HepG2 (cell line): ENCODE measurements around the gene PIP5KL1. TPM values are rescaled to one million over a fixed set of nuclear protein-coding genes. Genes with fewer than 3 reads are reported as not detected.
A peak's percentile ranks its signal among the peaks of the same experiment; 100 is the strongest.

Experiments used
- ATF7-NPFF ChIP-seq: sonication (generic); formaldehyde crosslinking; IDR thresholded peaks from 2 replicates; pipeline ENCODE4 v1.8.1; 2023; ENCODE audit warnings: mild to moderate bottlenecking, low read depth, missing genetic modification reagents, moderate library complexity
- CREB1 ChIP-seq, 2 experiments: fragments of 450-650 bp in 1 of 2; IDR thresholded peaks; 2 replicates each; pipeline ENCODE4 v1.6.1; 2016 to 2017; ENCODE audit warnings: control low read depth in 1 of 2, mild to moderate bottlenecking in 1 of 2, missing compliant biosample characterization in 1 of 2, missing genetic modification characterization in 1 of 2
- EEA1 ChIP-seq: sonication (generic); formaldehyde crosslinking; IDR thresholded peaks from 2 replicates; pipeline ENCODE4 v1.5.1; 2020; ENCODE audit warnings: mild to moderate bottlenecking, missing genetic modification reagents, borderline replicate concordance
- KLF16 ChIP-seq, 2 experiments: sonication (generic) in 1 of 2; formaldehyde crosslinking in 1 of 2; IDR thresholded peaks; 2 replicates each; pipeline versions ENCODE4 v1.6.1 to v1.8.0; 2016 to 2023; ENCODE audit warnings: missing genetic modification reagents in 2 of 2, missing compliant biosample characterization in 1 of 2
- POLR2AphosphoS5 ChIP-seq: IDR thresholded peaks from 2 replicates; pipeline ENCODE4 v1.6.1; 2012; ENCODE audit warnings: low read depth, low read length
- RBFOX2 ChIP-seq: fragments of 200-400 bp; formaldehyde crosslinking; IDR thresholded peaks from 2 replicates; pipeline ENCODE4 v1.6.1; 2017; ENCODE audit warnings: low read depth, mild to moderate bottlenecking, low read length
- RCOR2 ChIP-seq: IDR thresholded peaks from 2 replicates; pipeline ENCODE4 v1.6.1; 2016; ENCODE audit warnings: missing biosample characterization, missing genetic modification reagents
- SMC3 ChIP-seq: IDR thresholded peaks from 2 replicates; pipeline ENCODE4 v1.6.1; 2011; ENCODE audit warnings: low read length, improper control_type of control experiment
- SRSF4 ChIP-seq: fragments of 200-400 bp; formaldehyde crosslinking; IDR thresholded peaks from one replicate; pipeline ENCODE4 v1.6.1; 2018; ENCODE audit warnings: mild to moderate bottlenecking, low read depth, low read length, moderate library complexity; ENCODE audit not compliant: poor library complexity, severe bottlenecking
- TOE1 ChIP-seq: sonication (generic); formaldehyde crosslinking; IDR thresholded peaks from 2 replicates; pipeline ENCODE4 v1.4.0; 2020; ENCODE audit warnings: mild to moderate bottlenecking, missing genetic modification reagents
- TSC22D2 ChIP-seq: sonication (generic); formaldehyde crosslinking; IDR thresholded peaks from 2 replicates; pipeline ENCODE4 v1.5.1; 2020; ENCODE audit warnings: missing genetic modification reagents, mild to moderate bottlenecking, borderline replicate concordance
- XBP1 ChIP-seq: sonication (generic); formaldehyde crosslinking; IDR thresholded peaks from 2 replicates; pipeline ENCODE4 v1.5.0; 2020; ENCODE audit warnings: missing genetic modification reagents
- ZFP36L2 ChIP-seq: sonication (generic); formaldehyde crosslinking; IDR thresholded peaks from 2 replicates; pipeline ENCODE4 v1.4.0; 2020; ENCODE audit warnings: missing genetic modification reagents
- ZMYM2 ChIP-seq: sonication (generic); formaldehyde crosslinking; IDR thresholded peaks from 2 replicates; pipeline ENCODE4 v1.8.0; 2022; ENCODE audit warnings: mild to moderate bottlenecking, missing genetic modification reagents
- ZNF44 ChIP-seq: sonication (generic); formaldehyde crosslinking; IDR thresholded peaks from 2 replicates; pipeline ENCODE4 v1.5.1; 2020; ENCODE audit warnings: mild to moderate bottlenecking, missing genetic modification reagents
- ZNF777 ChIP-seq: sonication (generic); formaldehyde crosslinking; IDR thresholded peaks from 2 replicates; pipeline ENCODE4 v1.4.0; 2020; ENCODE audit warnings: missing genetic modification reagents
- ZNF788 ChIP-seq: sonication (generic); formaldehyde crosslinking; IDR thresholded peaks from 2 replicates; pipeline ENCODE4 v1.5.0; 2020; ENCODE audit warnings: mild to moderate bottlenecking, missing genetic modification reagents, borderline replicate concordance
- ZNF891 ChIP-seq: sonication (generic); formaldehyde crosslinking; IDR thresholded peaks from 2 replicates; pipeline ENCODE4 v1.5.0; 2020; ENCODE audit warnings: mild to moderate bottlenecking, missing genetic modification reagents
- polyA plus RNA-seq, 8 experiments: library from polyadenylated mRNA; depleted of rRNA in 3 of 8; stranded (reverse) in 7 of 8; unstranded in 1 of 8; fragments of >200 nt; fragmentation: Illumina TruSeq in 4 of 8; extraction: Trizol in 4 of 8; gene quantifications; 2 replicates each; pipeline versions ENCODE4 v1.2.1 to v1.2.3, GENCODE V29; 2011 to 2016; ENCODE audit warnings: low read depth in 4 of 8, missing spikeins in 1 of 8, mixed read lengths in 1 of 8; ENCODE audit not compliant: insufficient read depth in 1 of 8
- total RNA-seq, 5 experiments: library from RNA; depleted of rRNA; stranded (reverse); fragments of >200 nt; fragmentation: Illumina TruSeq; extraction: Trizol; gene quantifications; 2 replicates each; pipeline ENCODE4 v1.2.3, GENCODE V29; 2016; ENCODE audit warnings: low read depth in 1 of 5
- TF ChIP-seq, protein P1 (sequence below): IDR thresholded peaks from 2 replicates; pipeline ENCODE4 v1.6.1; 2016; ENCODE audit warnings: low read depth, borderline replicate concordance
- TF ChIP-seq, protein P2 (sequence below): fragments of 450-650 bp; IDR thresholded peaks from 2 replicates; pipeline ENCODE4 v1.6.1; 2017
- TF ChIP-seq, protein P3 (sequence below), 2 experiments: sonication (generic) in 1 of 2; formaldehyde crosslinking in 1 of 2; IDR thresholded peaks; 2 replicates each; pipeline versions ENCODE4 v1.4.0 to v1.6.1; 2018 to 2020; ENCODE audit warnings: missing genetic modification reagents in 2 of 2, borderline replicate concordance in 1 of 2, low read depth in 1 of 2, mild to moderate bottlenecking in 1 of 2, missing biosample characterization in 1 of 2
- TF ChIP-seq, protein P4 (sequence below): sonication (generic); formaldehyde crosslinking; IDR thresholded peaks from 2 replicates; pipeline ENCODE4 v1.4.0; 2020; ENCODE audit warnings: missing genetic modification reagents

PIP5KL1 gene
- total and polyA plus RNA-seq, 2 of the 13 experiments (the other 11 are each of a cell fraction or from before 2014, with no cell fraction given), result 0.20 to 0.49 TPM

DNA sequence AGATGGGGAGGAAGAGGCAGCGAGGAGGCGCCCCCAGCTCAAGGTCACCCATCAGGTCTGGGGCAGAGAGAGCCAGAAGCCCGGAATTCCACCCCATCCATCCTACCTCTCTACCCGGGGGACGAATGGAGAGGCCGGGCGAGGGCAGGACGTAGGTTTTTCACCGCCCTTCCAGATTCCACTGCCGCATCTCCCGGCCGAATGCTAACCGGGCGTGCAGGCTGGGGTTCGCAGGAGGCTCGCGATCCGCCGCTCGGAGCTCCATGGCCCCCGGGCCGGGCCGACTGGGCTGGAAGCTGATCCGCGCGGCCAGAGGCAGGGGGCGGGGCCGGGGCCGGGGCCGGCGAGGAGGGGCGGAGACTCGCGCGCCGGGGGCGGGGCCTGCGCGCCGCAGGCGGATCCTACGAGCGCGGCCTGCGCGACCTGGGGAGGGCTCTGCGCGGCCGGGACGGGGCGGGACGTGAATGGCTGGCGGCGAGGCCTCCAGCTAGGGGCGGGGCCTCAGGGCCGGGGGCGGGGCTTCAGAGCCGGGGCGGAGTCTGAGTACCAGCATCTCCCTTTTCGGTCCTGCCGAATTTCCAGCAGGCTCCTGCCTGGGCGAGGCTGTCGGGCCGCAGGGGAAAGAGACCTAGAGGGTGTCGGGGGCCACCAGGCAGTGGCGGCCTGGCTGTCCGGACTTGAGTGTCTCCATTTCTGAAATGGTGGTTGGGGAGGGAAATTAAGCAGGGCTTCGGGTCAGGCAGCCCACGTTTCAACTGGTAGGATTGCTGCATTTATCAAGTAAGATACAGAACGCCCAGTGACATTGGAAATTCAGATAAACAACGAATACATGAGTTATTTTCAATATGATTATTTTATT is 13.6 kb downstream of the PIP5KL1 start, which contains the start of gene ST6GALNAC4 (continued):
- TF ChIP-seq, protein P1, sequence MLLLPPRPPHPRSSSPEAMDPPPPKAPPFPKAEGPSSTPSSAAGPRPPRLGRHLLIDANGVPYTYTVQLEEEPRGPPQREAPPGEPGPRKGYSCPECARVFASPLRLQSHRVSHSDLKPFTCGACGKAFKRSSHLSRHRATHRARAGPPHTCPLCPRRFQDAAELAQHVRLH (CRISPR knock-in tag), result no peak
- TF ChIP-seq RCOR2 (CRISPR knock-in tag), result no peak
- peak; percentile 59 for TF ChIP-seq RBFOX2
- TF ChIP-seq ATF7-NPFF (CRISPR knock-in tag), result no peak; the same call in 1 of the 2 replicates
- TF ChIP-seq, protein P2, sequence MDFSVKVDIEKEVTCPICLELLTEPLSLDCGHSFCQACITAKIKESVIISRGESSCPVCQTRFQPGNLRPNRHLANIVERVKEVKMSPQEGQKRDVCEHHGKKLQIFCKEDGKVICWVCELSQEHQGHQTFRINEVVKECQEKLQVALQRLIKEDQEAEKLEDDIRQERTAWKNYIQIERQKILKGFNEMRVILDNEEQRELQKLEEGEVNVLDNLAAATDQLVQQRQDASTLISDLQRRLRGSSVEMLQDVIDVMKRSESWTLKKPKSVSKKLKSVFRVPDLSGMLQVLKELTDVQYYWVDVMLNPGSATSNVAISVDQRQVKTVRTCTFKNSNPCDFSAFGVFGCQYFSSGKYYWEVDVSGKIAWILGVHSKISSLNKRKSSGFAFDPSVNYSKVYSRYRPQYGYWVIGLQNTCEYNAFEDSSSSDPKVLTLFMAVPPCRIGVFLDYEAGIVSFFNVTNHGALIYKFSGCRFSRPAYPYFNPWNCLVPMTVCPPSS, result no peak
- no peak for TF ChIP-seq TOE1 (CRISPR knock-in tag)
- peak; percentile 63; the same call in 1 of the 2 replicates for TF ChIP-seq ZNF891
- TF ChIP-seq EEA1 (CRISPR knock-in tag), result no peak
- no peak for TF ChIP-seq ZNF44 (CRISPR knock-in tag)
- TF ChIP-seq, protein P3, sequence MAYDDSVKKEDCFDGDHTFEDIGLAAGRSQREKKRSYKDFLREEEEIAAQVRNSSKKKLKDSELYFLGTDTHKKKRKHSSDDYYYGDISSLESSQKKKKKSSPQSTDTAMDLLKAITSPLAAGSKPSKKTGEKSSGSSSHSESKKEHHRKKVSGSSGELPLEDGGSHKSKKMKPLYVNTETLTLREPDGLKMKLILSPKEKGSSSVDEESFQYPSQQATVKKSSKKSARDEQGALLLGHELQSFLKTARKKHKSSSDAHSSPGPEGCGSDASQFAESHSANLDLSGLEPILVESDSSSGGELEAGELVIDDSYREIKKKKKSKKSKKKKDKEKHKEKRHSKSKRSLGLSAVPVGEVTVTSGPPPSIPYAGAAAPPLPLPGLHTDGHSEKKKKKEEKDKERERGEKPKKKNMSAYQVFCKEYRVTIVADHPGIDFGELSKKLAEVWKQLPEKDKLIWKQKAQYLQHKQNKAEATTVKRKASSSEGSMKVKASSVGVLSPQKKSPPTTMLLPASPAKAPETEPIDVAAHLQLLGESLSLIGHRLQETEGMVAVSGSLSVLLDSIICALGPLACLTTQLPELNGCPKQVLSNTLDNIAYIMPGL (CRISPR knock-in tag; IDR thresholded peaks at IDR 0.05; ENCODE audit: borderline replicate concordance in 1 of 2, low read depth in 1 of 2), result 0 out of 4 replicates have a peak, but pooled peaks of 1 of the 2 experiments have one; percentile 36
- TF ChIP-seq POLR2AphosphoS5, result 0 out of 2 replicates have a peak, but pooled peaks have one; percentile 36
- TF ChIP-seq KLF16 (CRISPR knock-in tag; IDR thresholded peaks at IDR 0.05), result peak in 1 of 2 experiments; percentile 65; a peak in 1 of 4 replicates
- no peak for TF ChIP-seq ZFP36L2 (CRISPR knock-in tag)
- TF ChIP-seq SMC3, result no peak
- TF ChIP-seq XBP1, result no peak
- TF ChIP-seq TSC22D2 (CRISPR knock-in tag), result no peak
- no peak for TF ChIP-seq SRSF4
- TF ChIP-seq ZMYM2 (CRISPR knock-in tag), result no peak
- peak; percentile 35; the same call in 1 of the 2 replicates for TF ChIP-seq ZNF777 (CRISPR knock-in tag)
- TF ChIP-seq CREB1 (IDR thresholded peaks at IDR 0.05), result no peak
- TF ChIP-seq CREB1 (CRISPR knock-in tag; IDR thresholded peaks at IDR 0.05), result no peak
- TF ChIP-seq, protein P4, sequence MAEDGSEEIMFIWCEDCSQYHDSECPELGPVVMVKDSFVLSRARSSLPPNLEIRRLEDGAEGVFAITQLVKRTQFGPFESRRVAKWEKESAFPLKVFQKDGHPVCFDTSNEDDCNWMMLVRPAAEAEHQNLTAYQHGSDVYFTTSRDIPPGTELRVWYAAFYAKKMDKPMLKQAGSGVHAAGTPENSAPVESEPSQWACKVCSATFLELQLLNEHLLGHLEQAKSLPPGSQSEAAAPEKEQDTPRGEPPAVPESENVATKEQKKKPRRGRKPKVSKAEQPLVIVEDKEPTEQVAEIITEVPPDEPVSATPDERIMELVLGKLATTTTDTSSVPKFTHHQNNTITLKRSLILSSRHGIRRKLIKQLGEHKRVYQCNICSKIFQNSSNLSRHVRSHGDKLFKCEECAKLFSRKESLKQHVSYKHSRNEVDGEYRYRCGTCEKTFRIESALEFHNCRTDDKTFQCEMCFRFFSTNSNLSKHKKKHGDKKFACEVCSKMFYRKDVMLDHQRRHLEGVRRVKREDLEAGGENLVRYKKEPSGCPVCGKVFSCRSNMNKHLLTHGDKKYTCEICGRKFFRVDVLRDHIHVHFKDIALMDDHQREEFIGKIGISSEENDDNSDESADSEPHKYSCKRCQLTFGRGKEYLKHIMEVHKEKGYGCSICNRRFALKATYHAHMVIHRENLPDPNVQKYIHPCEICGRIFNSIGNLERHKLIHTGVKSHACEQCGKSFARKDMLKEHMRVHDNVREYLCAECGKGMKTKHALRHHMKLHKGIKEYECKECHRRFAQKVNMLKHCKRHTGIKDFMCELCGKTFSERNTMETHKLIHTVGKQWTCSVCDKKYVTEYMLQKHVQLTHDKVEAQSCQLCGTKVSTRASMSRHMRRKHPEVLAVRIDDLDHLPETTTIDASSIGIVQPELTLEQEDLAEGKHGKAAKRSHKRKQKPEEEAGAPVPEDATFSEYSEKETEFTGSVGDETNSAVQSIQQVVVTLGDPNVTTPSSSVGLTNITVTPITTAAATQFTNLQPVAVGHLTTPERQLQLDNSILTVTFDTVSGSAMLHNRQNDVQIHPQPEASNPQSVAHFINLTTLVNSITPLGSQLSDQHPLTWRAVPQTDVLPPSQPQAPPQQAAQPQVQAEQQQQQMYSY, result 0 out of 2 replicates have a peak, but pooled peaks have one; percentile 31
- no peak; the same call in 1 of the 2 replicates for TF ChIP-seq ZNF788 (CRISPR knock-in tag)
